HS-5 (cell line): ENCODE measurements around the gene IGF1.

ENCODE experiments used
- DNase-seq: peaks from one replicate; pipeline ENCODE4 v3.0.0-alpha.2; 2012; ENCODE audit warnings: low read depth

Gene IGF1

DNA sequence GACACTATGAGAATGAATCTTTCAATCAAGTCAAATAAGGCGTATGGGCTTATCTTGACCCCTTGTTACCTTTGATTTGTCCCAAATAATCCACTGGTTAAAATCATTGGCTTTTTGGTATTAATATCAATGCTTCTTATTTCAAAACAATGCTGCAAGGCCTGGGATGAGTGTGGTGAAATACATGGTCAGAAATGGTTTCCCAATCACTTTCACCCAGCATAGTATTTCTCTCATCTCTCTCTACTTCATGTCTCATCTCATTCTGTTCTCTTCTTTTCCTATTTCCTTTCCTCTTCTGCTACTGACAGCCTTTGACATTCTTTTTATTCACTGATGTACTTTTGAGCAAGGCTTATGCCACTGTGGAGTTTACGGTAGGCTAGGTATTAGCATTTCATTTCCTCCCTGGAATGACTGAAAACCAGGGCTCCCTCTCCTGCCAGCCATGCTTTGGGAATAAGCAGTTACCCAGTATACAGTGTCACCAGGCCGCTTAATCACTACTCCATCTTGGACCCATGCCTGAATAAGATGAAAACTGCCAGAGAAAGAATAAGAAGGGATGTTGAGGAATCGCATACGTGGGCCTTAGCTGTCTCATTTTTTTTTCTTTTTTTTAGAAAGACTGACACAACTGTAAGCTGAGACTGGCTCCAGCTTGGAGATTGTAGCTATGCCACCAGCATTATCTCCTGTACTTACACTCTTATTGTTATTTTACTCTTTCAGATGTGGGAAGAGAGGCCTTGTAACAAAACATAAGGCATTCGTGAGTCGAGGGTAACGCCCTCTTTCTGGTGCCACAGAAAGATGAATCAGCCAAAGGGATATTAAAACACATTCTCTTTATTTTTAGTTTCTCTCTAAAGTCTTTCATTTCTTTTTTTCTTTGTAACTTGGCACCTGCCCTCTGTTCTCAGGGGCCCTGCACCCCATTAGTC is 53.5 kb downstream of the IGF1 start:
- no peak for DNase-seq

GRCh38 chr12:102425109-102426039 is 55.0 kb downstream of the IGF1 start:
- DNase-seq = no peak

DNA sequence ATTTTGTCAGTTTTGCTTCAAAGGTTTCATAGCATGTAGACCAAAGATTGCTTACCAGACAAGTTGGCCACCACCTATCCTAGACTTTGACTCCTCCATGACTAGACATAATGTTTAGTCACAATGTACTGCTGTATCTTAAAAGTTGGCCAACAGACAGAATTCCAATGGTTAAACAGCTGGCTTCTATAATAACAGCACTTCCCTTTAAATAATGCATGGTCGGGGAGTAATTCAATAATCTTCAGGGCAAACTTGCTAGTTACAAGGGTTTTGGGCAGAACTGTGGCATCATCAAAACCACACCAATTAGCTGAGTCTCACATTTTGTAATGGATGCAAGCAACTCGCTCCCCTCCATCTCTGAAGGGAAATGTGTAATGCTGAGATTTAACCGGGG is 56.9 kb downstream of the IGF1 start:
- no peak for DNase-seq

DNA sequence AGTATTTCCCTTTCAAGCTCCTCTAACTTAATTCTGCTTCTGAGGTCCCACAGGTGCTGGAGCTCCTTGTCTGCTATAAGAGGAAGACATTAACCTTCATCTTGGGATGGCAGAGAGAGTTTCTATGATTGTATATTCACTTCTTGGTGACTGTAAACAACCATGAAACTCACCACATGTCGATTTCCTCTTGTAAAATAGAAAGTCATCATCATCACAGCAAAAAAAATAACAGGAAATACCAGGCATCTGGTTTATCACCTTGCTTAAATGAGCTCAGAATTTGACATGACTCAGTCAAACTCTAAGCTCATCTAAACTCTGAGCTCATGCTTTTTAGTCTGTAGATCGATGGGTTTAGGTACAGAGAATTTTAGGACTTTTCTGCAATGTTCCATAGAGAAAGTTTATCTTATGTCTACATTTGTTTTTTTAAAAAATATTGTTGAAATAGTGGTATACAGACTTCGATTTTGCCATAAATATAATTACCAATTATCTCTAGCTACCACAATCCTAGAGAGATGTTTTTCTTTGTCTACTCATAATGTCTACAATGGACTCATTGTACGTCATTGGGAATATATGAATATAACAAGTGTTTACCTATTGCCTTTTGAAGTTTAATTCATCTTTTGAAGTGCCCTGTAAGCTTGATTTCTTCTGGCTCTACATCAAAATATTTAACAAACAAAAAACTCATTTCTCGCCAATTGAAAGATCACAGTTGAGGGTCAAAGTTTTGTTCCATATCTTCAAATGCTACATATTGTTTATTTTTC is 58.4 kb downstream of the IGF1 start:
- DNase-seq = no peak

DNA sequence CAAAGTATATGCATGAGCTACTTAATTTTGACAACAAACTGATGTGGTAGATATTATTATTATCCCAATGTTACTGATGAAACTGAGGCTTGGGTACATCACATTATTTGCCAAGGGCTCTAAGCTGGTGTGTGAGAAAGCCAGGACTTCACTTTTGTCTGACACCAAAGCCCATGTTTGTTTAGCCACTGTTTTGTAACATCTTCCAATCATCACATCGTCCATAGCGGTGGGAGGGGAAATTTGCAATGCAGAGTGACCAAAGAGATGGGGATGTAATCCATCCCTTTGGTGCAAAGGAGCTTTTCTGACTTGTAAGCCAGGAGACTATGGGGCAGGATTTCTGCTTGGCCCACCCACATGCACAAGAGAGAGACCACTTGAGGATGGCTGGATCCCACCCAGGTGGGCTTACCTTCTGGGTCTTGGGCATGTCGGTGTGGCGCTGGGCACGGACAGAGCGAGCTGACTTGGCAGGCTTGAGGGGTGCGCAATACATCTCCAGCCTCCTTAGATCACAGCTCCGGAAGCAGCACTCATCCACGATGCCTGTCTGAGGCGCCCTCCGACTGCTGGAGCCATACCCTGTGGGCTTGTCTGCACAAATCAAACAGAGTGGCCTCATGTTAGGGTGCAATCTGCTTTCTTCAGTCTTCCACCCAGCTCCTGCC is 61.1 kb downstream of the IGF1 start:
- DNase-seq = no peak

DNA sequence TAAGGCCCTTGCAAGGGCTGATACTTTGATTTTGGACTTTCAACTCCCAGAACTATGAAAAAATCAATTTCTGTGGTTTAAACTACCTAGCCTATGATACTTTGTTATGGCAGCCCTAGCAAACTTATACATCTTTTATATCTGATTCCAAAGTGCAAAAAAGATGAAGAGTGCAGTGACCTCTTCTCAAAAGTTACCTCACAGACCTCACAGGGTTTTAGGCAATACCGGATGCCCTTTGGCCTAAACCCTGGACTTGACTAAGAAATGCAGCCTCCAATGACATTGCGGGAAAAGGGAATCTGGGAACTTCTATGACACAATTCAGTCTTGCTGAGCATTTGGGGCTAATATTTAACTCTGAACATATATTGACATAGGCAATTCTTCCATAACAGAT is 63.3 kb downstream of the IGF1 start:
- DNase-seq = no peak

GRCh38 chr12:102415515-102415914 is 64.8 kb downstream of the IGF1 start:
- no peak for DNase-seq

GRCh38 chr12:102413396-102413795 is 67.0 kb downstream of the IGF1 start:
- DNase-seq = no peak

DNA sequence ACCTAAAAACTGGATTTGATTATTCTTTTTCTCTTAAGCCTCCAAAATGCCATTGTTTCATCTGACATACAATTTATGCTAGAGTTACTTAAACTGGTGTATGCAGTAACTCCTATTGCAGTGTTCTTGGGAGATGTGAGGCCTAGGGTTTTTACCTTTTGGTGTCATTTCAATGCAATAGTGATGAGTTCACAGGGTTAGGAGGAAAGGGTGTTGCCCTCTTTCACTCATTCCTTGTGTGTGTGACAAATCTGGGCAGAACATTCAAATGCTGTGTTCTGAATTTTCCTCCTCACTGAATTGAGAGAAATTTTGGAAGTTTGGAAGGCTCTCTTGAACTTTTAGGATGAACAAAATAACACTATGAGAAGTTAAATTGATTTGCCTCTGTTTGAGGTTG is 69.9 kb downstream of the IGF1 start:
- DNase-seq = no peak

GRCh38 chr12:102408487-102409297 is 71.7 kb downstream of the IGF1 start:
- DNase-seq = no peak

DNA sequence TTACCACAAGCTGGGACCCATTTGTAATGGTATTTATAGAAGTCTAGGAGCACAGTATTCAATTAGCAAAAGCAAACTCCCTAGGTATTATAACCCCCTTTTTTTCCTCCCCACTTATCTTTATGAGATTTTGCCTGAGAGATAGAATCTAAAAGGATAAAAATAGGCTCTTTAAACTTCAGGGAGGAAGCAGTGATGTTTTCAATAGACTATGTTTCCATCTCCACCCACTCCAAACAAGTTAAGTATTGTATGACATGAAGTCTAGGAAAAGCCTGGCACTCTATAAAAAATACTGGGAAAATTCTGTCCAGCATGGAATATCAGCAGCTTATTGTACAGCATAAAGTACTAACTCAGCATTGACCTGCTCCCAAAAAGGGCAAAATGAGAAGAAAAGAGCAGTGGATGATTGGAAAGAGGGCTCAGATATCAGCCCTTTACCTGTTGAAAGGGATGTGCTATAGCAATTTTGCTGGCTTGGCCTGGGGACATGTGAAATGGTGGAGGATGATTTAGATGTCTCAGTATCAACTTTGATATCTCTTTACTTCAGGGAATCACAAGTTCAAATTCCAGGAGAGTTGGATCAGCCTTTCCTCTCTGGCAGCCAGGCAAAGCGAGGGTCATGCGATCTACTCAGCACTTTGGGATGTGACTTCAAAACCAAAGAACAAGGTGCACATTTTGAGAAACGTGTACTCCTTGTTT is 72.4 kb downstream of the IGF1 start:
- DNase-seq = no peak

GRCh38 chr12:102406033-102406584 is 74.3 kb downstream of the IGF1 start:
- no peak for DNase-seq

GRCh38 chr12:102401087-102401486 is 79.3 kb downstream of the IGF1 start:
- DNase-seq = no peak

DNA sequence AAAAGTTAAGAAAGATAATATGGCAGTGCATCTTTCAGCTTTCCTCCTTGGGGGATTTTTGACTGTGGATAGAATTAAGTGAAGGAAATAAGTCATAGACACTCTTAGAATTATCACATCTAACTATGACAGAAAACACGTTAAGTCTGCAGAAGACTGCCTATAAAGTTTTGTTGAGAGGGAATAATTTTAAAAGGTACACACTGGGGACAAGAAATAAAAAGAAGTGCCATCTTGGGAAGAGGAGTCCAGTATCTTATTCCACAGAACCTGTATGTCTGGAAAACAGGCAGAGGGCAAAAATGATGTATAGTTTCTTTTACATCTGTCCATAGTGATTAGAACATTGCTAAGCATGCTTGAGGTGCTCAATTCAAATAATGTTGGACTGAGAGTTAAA is 80.7 kb downstream of the IGF1 start:
- no peak for DNase-seq

DNA sequence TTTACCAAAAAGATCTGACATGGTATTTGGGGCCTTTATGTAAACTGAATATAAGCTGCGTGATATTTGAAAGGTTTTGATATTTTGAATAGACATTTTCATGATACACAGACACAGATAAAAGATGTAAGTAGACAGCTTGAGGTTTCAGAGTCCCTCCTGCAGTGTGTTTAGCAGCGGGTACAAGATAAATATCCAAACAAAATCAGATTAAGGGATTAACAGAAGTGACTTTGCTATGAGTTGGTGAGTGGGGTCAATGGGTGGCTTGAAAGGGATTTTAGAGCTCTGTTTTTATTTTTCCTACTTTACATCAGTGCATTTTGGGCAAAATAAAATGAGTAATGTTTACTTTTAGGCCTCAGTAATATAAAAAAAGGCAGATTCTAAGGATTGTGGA is 84.1 kb downstream of the IGF1 start:
- no peak for DNase-seq

DNA sequence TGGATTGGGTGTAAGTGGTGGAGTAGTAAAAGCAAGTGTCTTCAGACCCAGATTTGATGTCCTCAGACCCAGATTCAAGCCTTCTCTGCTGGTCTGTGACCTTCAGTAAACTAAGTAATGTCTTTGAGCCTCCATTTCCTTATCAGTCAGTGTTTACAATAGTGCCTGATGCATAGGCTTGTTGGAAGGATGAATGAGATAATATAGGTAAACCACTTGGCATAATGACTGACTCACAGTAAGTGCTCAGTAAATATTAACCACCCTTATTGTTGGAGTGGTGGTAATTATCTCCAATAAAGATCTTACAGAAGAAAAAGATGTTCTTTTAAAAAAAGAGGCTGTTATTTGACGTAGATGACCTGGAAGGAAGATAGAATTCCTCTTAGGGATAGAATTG is 86.2 kb downstream of the IGF1 start:
- DNase-seq = no peak

DNA sequence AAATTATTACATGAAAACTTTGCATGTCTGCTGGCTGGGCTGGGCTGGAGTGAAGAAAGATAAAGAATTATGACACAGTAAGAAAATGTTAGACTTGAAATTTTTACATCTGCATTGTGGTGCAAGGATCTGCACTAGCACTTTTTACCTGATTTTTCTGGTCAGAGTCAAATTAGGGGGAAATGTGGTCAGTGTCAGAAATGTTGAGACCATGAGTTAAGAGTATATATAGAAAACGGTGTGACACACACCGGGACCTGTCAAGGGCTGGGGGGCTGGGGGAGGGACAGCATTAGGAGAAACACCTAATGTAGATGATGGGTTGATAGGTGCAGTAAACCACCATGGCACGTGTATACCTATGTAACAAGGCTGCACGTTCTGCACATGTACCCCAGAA is 90.3 kb downstream of the IGF1 start:
- no peak for DNase-seq

DNA sequence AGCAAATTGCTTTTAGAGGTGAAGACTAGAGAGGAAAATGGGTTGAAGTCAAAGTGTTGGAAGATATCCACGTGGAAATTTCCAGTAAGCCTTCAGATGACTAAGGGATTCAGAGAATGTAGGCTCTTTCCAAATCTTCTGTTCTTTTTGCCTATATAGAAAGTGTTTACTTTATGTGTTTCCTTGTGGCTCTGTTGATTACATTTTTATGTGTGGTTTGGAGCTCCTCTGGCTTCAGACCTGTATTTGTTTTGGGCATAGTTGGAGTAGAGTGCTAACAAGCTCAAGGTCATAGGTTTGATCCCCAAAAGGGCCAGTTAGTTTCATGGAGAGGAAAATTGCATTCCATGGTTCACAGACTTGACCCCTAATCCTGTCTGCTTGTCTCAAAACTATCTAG is 91.9 kb downstream of the IGF1 start:
- DNase-seq = no peak

GRCh38 chr12:102385343-102385742 is 95.0 kb downstream of the IGF1 start:
- no peak for DNase-seq
